NCI-H345 (cell line): ENCODE data around the gene HAAO.
"Not testable (repeated sequence)": the region's sequence is repeated elsewhere in the genome, so short reads cannot be mapped to it uniquely, and the experiment has no call there.

Experiments
- DNase-seq: peaks from one replicate; lab custom pipeline; 2025; lab: John Stamatoyannopoulos, UW

HAAO gene

GRCh38 chr2:42747422-42747821, 45.0 kb downstream of the HAAO start:
- no peak for DNase-seq

GRCh38 chr2:42744545-42745082, 47.8 kb downstream of the HAAO start:
- DNase-seq, result no peak

- DNase-seq, result no peak
These were observed 48.8 kb downstream of the HAAO start for GRCh38 chr2:42743659-42743990.

GRCh38 chr2:42742740-42743658, 49.4 kb downstream of the HAAO start:
- DNase-seq, result no peak

- DNase-seq, result no peak
These were observed 51.2 kb downstream of the HAAO start for GRCh38 chr2:42741140-42741539.

GRCh38 chr2:42736598-42737322, 55.6 kb downstream of the HAAO start:
- DNase-seq, result no peak

- DNase-seq, result no peak
These were observed 58.5 kb downstream of the HAAO start for GRCh38 chr2:42733852-42734251.

GRCh38 chr2:42731316-42731715, 61.1 kb downstream of the HAAO start:
- not testable (repeated sequence) for DNase-seq

- no peak for DNase-seq
These were observed 65.7 kb downstream of the HAAO start for GRCh38 chr2:42726680-42727079.

- no peak for DNase-seq
These were observed 66.7 kb downstream of the HAAO start for GRCh38 chr2:42725657-42726056.

- no peak for DNase-seq
These were observed 67.5 kb downstream of the HAAO start for GRCh38 chr2:42724886-42725285.

GRCh38 chr2:42723465-42723864, 68.9 kb downstream of the HAAO start:
- no peak for DNase-seq

- DNase-seq, result peak; percentile 15
These were observed 69.8 kb downstream of the HAAO start for GRCh38 chr2:42722320-42723190.

- no peak for DNase-seq
These were observed 70.5 kb downstream of the HAAO start for GRCh38 chr2:42721898-42722297.
